MCF 10A (cell line): ENCODE measurements around the gene PTOV1. TPM values are rescaled to one million over a fixed set of nuclear protein-coding genes. Genes with fewer than 3 reads are reported as not detected.

Experiments
- BruUV-seq: library from RNA; stranded (reverse); fragments of 400-500 nt; replicated peaks from 2 replicates; lab custom pipeline; 2021; lab: Mats Ljungman, UMichigan
- CTCF ChIA-PET: fragments of 300-600 bp; sonication (Branson Sonifier 250); formaldehyde crosslinking; extraction: SDS; loops from one replicate; lab custom pipeline; 2021; ENCODE audit warnings: antibody characterized with exemption, inconsistent platforms; lab: Yijun Ruan, JAX
- POLR2A ChIA-PET: fragments of 300-600, 350-650 bp; sonication (Branson Sonifier 250); formaldehyde crosslinking; extraction: SDS; loops from one replicate; lab custom pipeline; 2020; ENCODE audit warnings: antibody characterized with exemption, inconsistent platforms; lab: Yijun Ruan, JAX
- DNase-seq: peaks from one replicate; pipeline ENCODE4 v3.0.0-alpha.2; 2018; ENCODE audit not compliant: unreplicated experiment
- H3K27ac Mint-ChIP-seq: one replicate; pipeline ENCODE4 v1.8.0; 2022; ENCODE audit warnings: mild to moderate bottlenecking, low read depth, mixed read lengths; ENCODE audit not compliant: unreplicated experiment
- H3K27me3 Mint-ChIP-seq: one replicate; pipeline ENCODE4 v1.8.0; 2022; ENCODE audit warnings: mixed read lengths; ENCODE audit not compliant: insufficient read depth, unreplicated experiment
- H3K36me3 Mint-ChIP-seq: one replicate; pipeline ENCODE4 v1.8.0; 2022; ENCODE audit warnings: mild to moderate bottlenecking, moderate library complexity, mixed read lengths; ENCODE audit not compliant: insufficient read depth, unreplicated experiment
- H3K4me1 Mint-ChIP-seq: one replicate; pipeline ENCODE4 v1.8.0; 2022; ENCODE audit warnings: mixed read lengths; ENCODE audit not compliant: insufficient read depth, unreplicated experiment
- H3K4me3 Mint-ChIP-seq: one replicate; pipeline ENCODE4 v1.8.0; 2022; ENCODE audit warnings: mild to moderate bottlenecking, moderate library complexity, mixed read lengths; ENCODE audit not compliant: unreplicated experiment
- H3K9me3 Mint-ChIP-seq: one replicate; pipeline ENCODE4 v1.8.0; 2022; ENCODE audit warnings: mixed read lengths; ENCODE audit not compliant: unreplicated experiment
- intact Hi-C: fragments of 100-400 bp; cut with micrococcal nuclease; formaldehyde crosslinking; loops from 2 replicates; pipeline ENCODE4 v1.14.1; 2022
- total RNA-seq: library from RNA; stranded (reverse); gene quantifications from 2 replicates; pipeline ENCODE4 v1.2.3, GENCODE V29; 2022
- TF ChIP-seq, protein P1 (sequence below): fragments of 200-600 bp; IDR thresholded peaks from one replicate; pipeline ENCODE4 v1.8.0; 2022; ENCODE audit warnings: antibody characterized with exemption, mild to moderate bottlenecking; ENCODE audit not compliant: unreplicated experiment

Gene PTOV1
- total RNA-seq, 1 experiment from 2014 or later: 78.8 TPM

DNA sequence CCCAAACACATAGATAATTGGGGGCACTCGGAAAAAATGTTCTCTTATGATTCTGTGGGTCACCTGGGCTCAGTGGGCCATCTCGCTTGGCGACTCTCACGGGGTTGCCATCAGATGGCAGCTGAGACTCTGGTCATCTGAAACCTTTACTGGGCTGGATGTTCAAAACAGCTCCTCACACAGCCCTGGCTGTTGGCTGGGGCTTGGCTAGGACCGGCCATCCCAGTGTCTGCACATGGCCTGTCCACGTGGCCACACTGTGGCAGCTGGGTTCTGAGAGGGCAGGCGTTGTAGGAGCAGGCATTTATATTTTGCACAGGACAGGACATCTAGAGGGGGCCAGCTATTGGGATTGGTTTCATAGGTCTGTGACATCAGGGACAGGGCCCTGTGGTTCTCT lies 17.4 kb upstream of the PTOV1 start:
- no peak overlapping the region for H3K4me3 Mint-ChIP-seq
- CTCF ChIA-PET: interaction anchor here (1.2 kb wide), 1 partner anchor 9 kb away, joined by 3 read pairs; no protein-coding TSS in a partner anchor
- no peak overlapping the region for H3K27ac Mint-ChIP-seq
- DNase-seq: no peak
- no peaks in the 10 kb centered on the region for H3K4me1 Mint-ChIP-seq
- TF ChIP-seq, protein P1, sequence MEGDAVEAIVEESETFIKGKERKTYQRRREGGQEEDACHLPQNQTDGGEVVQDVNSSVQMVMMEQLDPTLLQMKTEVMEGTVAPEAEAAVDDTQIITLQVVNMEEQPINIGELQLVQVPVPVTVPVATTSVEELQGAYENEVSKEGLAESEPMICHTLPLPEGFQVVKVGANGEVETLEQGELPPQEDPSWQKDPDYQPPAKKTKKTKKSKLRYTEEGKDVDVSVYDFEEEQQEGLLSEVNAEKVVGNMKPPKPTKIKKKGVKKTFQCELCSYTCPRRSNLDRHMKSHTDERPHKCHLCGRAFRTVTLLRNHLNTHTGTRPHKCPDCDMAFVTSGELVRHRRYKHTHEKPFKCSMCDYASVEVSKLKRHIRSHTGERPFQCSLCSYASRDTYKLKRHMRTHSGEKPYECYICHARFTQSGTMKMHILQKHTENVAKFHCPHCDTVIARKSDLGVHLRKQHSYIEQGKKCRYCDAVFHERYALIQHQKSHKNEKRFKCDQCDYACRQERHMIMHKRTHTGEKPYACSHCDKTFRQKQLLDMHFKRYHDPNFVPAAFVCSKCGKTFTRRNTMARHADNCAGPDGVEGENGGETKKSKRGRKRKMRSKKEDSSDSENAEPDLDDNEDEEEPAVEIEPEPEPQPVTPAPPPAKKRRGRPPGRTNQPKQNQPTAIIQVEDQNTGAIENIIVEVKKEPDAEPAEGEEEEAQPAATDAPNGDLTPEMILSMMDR: no peak
- intact Hi-C loops: no loop called here
- H3K27me3 Mint-ChIP-seq: no peaks in the 10 kb centered on the region
- H3K9me3 Mint-ChIP-seq: no peaks in the 10 kb centered on the region
- POLR2A ChIA-PET: interaction anchor here (1.0 kb wide), 1 partner anchor 17 kb away, joined by 3 read pairs; no protein-coding TSS in a partner anchor
- peaks cover 63% of the 10 kb centered on the region for H3K36me3 Mint-ChIP-seq
- BruUV-seq: no TSS peak

DNA sequence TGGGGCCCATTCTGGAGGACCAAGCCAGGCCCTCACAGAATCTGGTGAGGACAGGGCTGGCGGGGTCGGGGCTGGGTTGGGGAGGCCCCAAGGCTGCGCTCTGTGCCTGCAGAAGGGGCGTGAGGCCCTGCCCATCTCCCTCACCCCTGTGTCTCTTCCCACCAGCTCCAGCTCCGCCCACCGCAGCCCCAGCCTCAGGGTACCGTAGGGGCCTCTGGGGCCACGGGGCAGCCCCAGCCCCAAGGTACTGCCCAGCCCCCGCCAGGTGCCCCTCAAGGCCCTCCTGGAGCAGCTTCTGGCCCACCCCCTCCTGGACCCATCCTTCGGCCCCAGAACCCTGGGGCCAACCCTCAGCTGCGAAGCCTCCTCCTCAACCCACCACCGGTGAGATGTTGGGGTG lies 15.4 kb upstream of the PTOV1 start:
- H3K9me3 Mint-ChIP-seq: no peaks in the 10 kb centered on the region
- H3K4me1 Mint-ChIP-seq: peaks cover 2% of the 10 kb centered on the region
- CTCF ChIA-PET: no interaction called here
- H3K27me3 Mint-ChIP-seq: no peaks in the 10 kb centered on the region
- TF ChIP-seq, protein P1: no peak
- intact Hi-C loops: no loop called here
- DNase-seq: no peak
- POLR2A ChIA-PET: no interaction called here
- no peak overlapping the region for H3K4me3 Mint-ChIP-seq
- BruUV-seq: no TSS peak
- no peak overlapping the region for H3K27ac Mint-ChIP-seq
- H3K36me3 Mint-ChIP-seq: peaks cover 75% of the 10 kb centered on the region

DNA sequence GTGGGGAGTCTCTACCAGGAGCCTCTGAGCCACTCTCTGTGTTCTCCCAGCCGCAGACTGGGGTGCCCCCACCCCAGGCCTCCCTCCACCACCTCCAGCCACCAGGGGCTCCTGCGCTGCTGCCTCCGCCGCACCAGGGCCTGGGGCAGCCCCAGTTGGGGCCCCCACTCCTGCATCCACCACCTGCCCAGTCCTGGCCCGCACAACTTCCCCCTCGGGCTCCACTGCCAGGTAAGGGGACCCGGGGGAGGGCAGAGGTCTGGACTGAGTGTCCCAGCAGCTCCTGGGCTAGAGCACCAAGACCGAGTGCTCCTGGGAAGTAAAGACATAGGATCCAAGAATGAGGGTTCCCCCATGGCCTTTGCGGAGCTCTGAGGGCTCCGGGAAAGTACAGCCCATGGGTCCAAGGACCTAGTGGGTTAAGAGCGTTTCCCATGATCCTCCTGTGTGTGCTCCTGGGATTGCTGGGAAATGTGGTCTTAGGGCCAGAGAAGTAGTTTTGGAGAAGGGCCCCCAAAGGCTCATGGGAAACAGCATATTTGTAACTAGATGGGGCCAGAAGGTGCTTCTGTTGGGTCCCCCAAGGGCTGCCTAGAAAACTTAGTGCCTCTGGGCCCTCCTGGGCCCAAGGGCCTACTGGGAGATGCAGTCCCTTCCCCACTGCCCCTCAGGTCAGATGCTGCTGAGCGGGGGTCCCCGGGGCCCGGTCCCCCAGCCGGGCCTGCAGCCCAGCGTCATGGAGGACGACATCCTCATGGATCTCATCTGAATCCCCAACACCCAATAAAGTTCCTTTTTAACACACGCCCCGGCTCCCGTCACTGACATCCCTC lies 14.6 kb upstream of the PTOV1 start:
- TF ChIP-seq, protein P1: no peak
- Mint-ChIP-seq H3K27ac (no peak overlapping the region), H3K36me3 (peaks cover 75% of the 10 kb centered on the region), H3K9me3 (no peaks in the 10 kb centered on the region), H3K4me1 (peaks cover 4% of the 10 kb centered on the region), H3K27me3 (no peaks in the 10 kb centered on the region), H3K4me3 (no peak overlapping the region)
- CTCF ChIA-PET: no interaction called here
- DNase-seq: no peak
- intact Hi-C loops: no loop called here
- POLR2A ChIA-PET: interaction anchor here (1.1 to 1.8 kb wide), 2 partner anchors 10 to 23 kb away, joined by 4 to 5 read pairs; partner anchors contain the start of gene FUZ
- no TSS peak for BruUV-seq

DNA sequence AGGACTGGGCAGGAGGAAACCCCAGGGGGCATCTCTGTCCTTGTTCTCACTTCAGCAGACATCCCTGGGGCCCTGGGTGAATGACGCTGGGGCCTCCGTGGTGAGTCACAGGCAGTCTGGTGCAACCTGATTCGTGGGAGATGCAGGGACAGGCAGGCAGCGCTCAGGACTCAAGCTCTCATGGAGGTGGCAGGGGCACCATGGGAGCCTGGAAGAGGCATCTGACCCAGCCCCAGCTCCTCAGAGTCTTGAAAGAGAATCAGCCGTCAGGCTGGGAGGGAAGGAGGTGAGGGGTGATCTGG lies 14.0 kb upstream of the PTOV1 start:
- ChIA-PET CTCF (no interaction called here), POLR2A (interaction anchor here (0.9 to 1.8 kb wide), 3 partner anchors 11 to 23 kb away, joined by 4 to 5 read pairs (median 5); partner anchors contain the start of gene FUZ)
- intact Hi-C loops: no loop called here
- Mint-ChIP-seq H3K36me3 (peaks cover 75% of the 10 kb centered on the region), H3K4me3 (no peak overlapping the region), H3K4me1 (peaks cover 4% of the 10 kb centered on the region), H3K27me3 (no peaks in the 10 kb centered on the region), H3K9me3 (no peaks in the 10 kb centered on the region), H3K27ac (no peak overlapping the region)
- no TSS peak for BruUV-seq
- DNase-seq: peak; percentile 68
- TF ChIP-seq, protein P1: no peak
